Activated CD8-positive, alpha-beta memory T cell treated with anti-CD3 and anti-CD28 coated beads, Interleukin-2, amount 50 U/mL, for 1 hour (primary cell): Measurements from ENCODE around the gene PCDHB15.
"Not testable (repeated sequence)": the region's sequence is repeated elsewhere in the genome, so short reads cannot be mapped to it uniquely, and the experiment has no call there.

Experiments
- DNase-seq: peaks from one replicate; pipeline ENCODE4 v3.0.0-alpha.2; 2020; ENCODE audit errors: extremely low read depth

PCDHB15 gene

GRCh38 chr5:141245250-141245717 is at the start of gene PCDHB15:
Gene PCDHB15, plus strand, starts transcription at chr5:141245395. Its CDS starts 184 bp downstream, at chr5:141245579.
- DNase-seq: no peak

GRCh38 chr5:141196363-141196762 is 48.8 kb upstream of the PCDHB15 start:
- DNase-seq: no peak

- no peak for DNase-seq
Measured at GRCh38 chr5:141199359-141200235, 45.6 kb upstream of the PCDHB15 start, which contains the start of gene PCDHB11. Gene PCDHB11, plus strand, starts transcription at chr5:141199627. Its CDS starts 148 bp downstream, at chr5:141199775.

- not testable (repeated sequence) for DNase-seq
Measured at GRCh38 chr5:141201126-141201525, 44.1 kb upstream of the PCDHB15 start.

GRCh38 chr5:141201646-141202045 is 43.5 kb upstream of the PCDHB15 start:
- not testable (repeated sequence) for DNase-seq

- no peak for DNase-seq
Measured at GRCh38 chr5:141208478-141208877, 36.7 kb upstream of the PCDHB15 start, which contains the start of gene PCDHB12. Gene PCDHB12, plus strand, starts transcription at chr5:141208719. Its CDS starts 189 bp downstream, at chr5:141208908.

- not testable (repeated sequence) for DNase-seq
Measured at GRCh38 chr5:141210281-141210680, 34.9 kb upstream of the PCDHB15 start.

- not testable (repeated sequence) for DNase-seq
Measured at GRCh38 chr5:141210849-141211248, 34.3 kb upstream of the PCDHB15 start.

- DNase-seq: not testable (repeated sequence)
Measured at GRCh38 chr5:141213656-141214339, 31.4 kb upstream of the PCDHB15 start, which contains the start of gene PCDHB13. Gene PCDHB13, plus strand, starts transcription at chr5:141213919. Its CDS starts 205 bp downstream, at chr5:141214124.

- not testable (repeated sequence) for DNase-seq
Measured at GRCh38 chr5:141214583-141214982, 30.6 kb upstream of the PCDHB15 start.

- DNase-seq: not testable (repeated sequence)
Measured at GRCh38 chr5:141215504-141215903, 29.7 kb upstream of the PCDHB15 start.

- not testable (repeated sequence) for DNase-seq
Measured at GRCh38 chr5:141216035-141216434, 29.2 kb upstream of the PCDHB15 start.

GRCh38 chr5:141223112-141223783 is 21.9 kb upstream of the PCDHB15 start, which contains the start of gene PCDHB14:
Gene PCDHB14, plus strand, starts transcription at chr5:141223343. Its CDS starts 163 bp downstream, at chr5:141223506.
- no peak for DNase-seq

GRCh38 chr5:141224844-141225243 is 20.4 kb upstream of the PCDHB15 start:
- not testable (repeated sequence) for DNase-seq

- DNase-seq: not testable (repeated sequence)
Measured at GRCh38 chr5:141225421-141225820, 19.8 kb upstream of the PCDHB15 start.

GRCh38 chr5:141234109-141234667 is 11.0 kb upstream of the PCDHB15 start:
- no peak for DNase-seq

- DNase-seq: not testable (repeated sequence)
Measured at GRCh38 chr5:141235922-141236321, 9.3 kb upstream of the PCDHB15 start.

GRCh38 chr5:141236516-141237313 is 8.5 kb upstream of the PCDHB15 start:
- DNase-seq: no peak

- DNase-seq: no peak
Measured at GRCh38 chr5:141241496-141241895, 3.7 kb upstream of the PCDHB15 start.

GRCh38 chr5:141246971-141247370 is 1.8 kb downstream of the PCDHB15 start:
- not testable (repeated sequence) for DNase-seq
